Suprapubic skin (tissue), 3 donors: ENCODE results near the gene TBC1D4.

ENCODE experiments used
- CTCF ChIP-seq, 2 donors: fragments of 200-600 bp in 1 of 2; fragments of 450-650 bp in 1 of 2; sonication (generic) in 1 of 2; IDR thresholded peaks; one replicate each; pipeline ENCODE4 v1.5.1; 2016 to 2019; ENCODE audit warnings: antibody characterized with exemption in 2 of 2, mild to moderate bottlenecking in 1 of 2, moderate library complexity in 1 of 2
- EP300 ChIP-seq: sonication (generic); formaldehyde crosslinking; IDR thresholded peaks from one replicate; pipeline ENCODE4 v1.6.1; 2017; ENCODE audit warnings: antibody characterized with exemption
- POLR2A ChIP-seq, 2 donors: fragments of 450-650 bp; IDR thresholded peaks; one replicate each; pipeline ENCODE4 v1.6.1; 2017; ENCODE audit warnings: antibody characterized with exemption in 2 of 2, mild to moderate bottlenecking in 2 of 2, moderate library complexity in 2 of 2

- no peak for TF ChIP-seq CTCF (IDR thresholded peaks at IDR 0.05)
- no peak for TF ChIP-seq EP300
- no peak for TF ChIP-seq POLR2A (IDR thresholded peaks at IDR 0.05)
Observed at GRCh38 chr13:75485286-75486062, 3.5 kb upstream of the TBC1D4 start.
